ENCODE results near the gene ROBO1.

GRCh38 chr3:79410136-79410535 is 357.7 kb downstream of the ROBO1 start:
- TF ChIP-seq CTCF (IDR thresholded peaks at IDR 0.05) (no peak), POLR2A (IDR thresholded peaks at IDR 0.05) (no peak)
